Measurements from ENCODE around the gene RNLS. TPM values are rescaled to one million over a fixed set of nuclear protein-coding genes. Genes with fewer than 3 reads are reported as not detected.

Gene RNLS
- total and polyA plus RNA-seq, 12 donors = 4.1 to 22.2 (median 17.5) TPM

DNA sequence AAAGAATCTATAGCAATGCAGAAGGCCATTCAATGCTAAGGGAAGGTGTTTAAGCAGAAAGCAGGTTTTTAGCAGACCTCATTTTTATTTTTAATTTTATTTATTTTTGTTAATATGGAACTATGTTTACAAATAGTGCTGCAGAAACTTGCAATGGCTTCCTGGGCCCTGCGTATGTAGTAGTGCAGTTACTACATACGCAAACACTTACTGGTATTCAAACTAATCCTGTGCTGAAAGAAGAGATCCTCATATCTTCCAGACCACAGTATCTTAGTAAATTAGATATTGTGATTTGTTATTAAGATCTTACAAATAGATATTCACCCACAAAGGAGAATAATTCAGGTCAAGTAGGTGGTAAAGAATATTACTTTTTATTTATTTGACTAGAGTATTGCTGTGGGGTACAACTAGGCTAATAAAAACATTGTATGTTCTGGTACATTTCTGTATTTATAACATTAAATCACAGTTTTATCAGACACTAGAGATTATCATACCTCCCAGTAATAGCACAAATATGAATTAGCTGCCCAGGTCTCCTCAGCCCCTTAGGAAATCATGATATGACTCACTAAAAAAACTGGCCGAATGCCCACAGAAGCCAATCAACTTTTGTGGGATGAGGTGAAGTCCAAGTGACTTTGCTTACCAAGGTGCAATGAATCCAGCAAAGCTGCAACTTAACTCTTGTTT, 57.6 kb downstream of the RNLS start:
- TF ChIP-seq, protein P1, sequence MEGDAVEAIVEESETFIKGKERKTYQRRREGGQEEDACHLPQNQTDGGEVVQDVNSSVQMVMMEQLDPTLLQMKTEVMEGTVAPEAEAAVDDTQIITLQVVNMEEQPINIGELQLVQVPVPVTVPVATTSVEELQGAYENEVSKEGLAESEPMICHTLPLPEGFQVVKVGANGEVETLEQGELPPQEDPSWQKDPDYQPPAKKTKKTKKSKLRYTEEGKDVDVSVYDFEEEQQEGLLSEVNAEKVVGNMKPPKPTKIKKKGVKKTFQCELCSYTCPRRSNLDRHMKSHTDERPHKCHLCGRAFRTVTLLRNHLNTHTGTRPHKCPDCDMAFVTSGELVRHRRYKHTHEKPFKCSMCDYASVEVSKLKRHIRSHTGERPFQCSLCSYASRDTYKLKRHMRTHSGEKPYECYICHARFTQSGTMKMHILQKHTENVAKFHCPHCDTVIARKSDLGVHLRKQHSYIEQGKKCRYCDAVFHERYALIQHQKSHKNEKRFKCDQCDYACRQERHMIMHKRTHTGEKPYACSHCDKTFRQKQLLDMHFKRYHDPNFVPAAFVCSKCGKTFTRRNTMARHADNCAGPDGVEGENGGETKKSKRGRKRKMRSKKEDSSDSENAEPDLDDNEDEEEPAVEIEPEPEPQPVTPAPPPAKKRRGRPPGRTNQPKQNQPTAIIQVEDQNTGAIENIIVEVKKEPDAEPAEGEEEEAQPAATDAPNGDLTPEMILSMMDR (IDR thresholded peaks at IDR 0.05) = no peak
- no peak overlapping the region for H3K27ac ChIP-seq
- no peaks in the 10 kb centered on the region for H3K36me3 ChIP-seq
- H3K27me3 ChIP-seq = no peaks in the 10 kb centered on the region
- no peak for ATAC-seq
- WGBS, 2 donors = 78 to 84% methylated on average over 3 of the region's 3 CpGs
- no peaks in the 10 kb centered on the region for H3K9me3 ChIP-seq
- intact Hi-C loops (cut with DNase I) = no loop called here
- H3K4me1 ChIP-seq = peaks cover 0 to 23% (median 0%) of the 10 kb centered on the region in 9 donors
- no peak overlapping the region for H3K4me3 ChIP-seq
- no peak for DNase-seq

DNA sequence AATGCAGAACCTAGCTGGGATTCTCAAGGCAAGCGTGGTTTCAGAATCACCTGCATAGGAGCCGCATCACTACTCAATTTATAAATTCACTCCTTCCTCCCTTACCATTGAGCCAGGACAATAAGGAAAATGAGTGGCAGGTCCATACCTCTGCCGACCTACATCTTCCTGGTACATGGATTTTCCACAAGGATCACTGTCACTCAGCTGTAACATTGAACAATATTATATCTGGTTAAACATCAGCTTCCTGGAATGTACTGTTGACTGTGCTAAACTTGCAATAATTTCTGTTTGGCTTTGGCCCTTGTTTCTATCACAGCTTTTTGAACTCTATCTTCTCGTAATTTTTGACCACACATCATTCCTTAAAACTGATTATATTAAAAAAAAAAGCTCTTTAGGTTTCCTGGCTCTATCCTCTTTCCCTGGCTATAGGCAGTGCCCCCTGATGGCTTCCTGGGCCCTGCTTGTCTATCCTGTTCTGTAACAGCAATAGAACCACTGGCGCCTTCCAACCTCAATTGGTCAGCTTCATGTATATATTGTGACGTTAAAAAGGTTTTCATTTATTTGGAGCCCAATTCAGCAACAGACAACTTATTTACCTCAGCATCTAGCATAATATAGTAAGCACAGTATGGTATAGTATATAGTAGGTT, 59.2 kb downstream of the RNLS start:
- no peak for DNase-seq
- TF ChIP-seq, protein P1 (IDR thresholded peaks at IDR 0.05) = no peak
- ATAC-seq = no peak
- Histone ChIP-seq H3K27me3 (no peaks in the 10 kb centered on the region), H3K36me3 (no peaks in the 10 kb centered on the region), H3K4me1 (peaks cover 0 to 23% (median 0%) of the 10 kb centered on the region in 9 donors), H3K4me3 (no peak overlapping the region), H3K9me3 (no peaks in the 10 kb centered on the region), H3K27ac (no peak overlapping the region)
- intact Hi-C loops (cut with DNase I) = no loop called here
- WGBS, 2 donors = 90% methylated on average over 6 of the region's 6 CpGs

DNA sequence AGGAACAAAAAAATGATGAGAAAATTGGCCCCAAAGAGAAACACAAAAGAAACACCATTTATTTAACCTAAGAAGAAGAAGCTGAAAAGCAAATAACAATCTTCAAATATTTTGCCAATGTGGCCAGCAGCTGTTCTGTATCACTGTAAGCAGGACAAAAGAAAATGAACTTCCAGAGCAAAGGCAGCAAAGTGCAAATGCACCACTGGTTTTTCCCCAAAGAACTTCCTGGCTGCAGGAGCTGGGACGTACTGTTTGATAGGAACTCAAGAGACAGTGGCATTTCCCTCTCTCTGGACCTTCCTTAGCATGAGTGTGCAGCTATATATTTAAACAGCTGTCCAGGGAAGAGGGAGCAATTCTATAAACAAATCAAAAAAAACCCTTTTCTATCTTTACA, 60.4 kb downstream of the RNLS start:
- no peak overlapping the region for H3K27ac ChIP-seq

DNA sequence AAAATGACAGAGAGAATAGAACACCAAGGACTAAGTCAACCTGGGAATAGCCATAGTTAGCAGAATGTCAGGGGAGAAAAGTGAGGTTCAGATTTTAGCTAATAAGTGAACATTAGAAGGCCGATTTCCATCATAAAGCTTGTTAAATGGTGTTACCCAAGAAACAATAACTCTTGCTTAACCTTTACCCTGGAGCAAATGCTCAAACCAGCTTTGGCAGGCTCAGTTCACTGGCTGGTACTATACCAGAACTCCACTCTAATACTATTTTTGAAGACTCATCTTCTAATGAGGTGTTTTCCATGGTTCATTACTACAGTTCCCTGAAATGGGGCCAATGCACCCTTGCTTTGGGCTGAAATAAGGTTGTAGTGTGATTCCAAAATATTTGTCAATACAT, 61.3 kb downstream of the RNLS start:
- no peaks in the 10 kb centered on the region for H3K27me3 ChIP-seq
- 87 to 91% methylated on average over 1 of the region's 1 CpG for WGBS, 2 donors
- H3K9me3 ChIP-seq = no peaks in the 10 kb centered on the region
- H3K36me3 ChIP-seq = no peaks in the 10 kb centered on the region
- no peak overlapping the region for H3K4me3 ChIP-seq
- DNase-seq (no peak), ATAC-seq (no peak)
- intact Hi-C loops (cut with DNase I) = no loop called here
- TF ChIP-seq, protein P1 (IDR thresholded peaks at IDR 0.05) = no peak
- H3K27ac ChIP-seq = no peak overlapping the region
- peaks cover 0 to 23% (median 0%) of the 10 kb centered on the region in 9 donors for H3K4me1 ChIP-seq

More for the DNA sequence above, 60.4 kb downstream of the RNLS start:
- no peaks in the 10 kb centered on the region for H3K9me3 ChIP-seq
- peaks cover 0 to 23% (median 0%) of the 10 kb centered on the region in 9 donors for H3K4me1 ChIP-seq
- intact Hi-C loops (cut with DNase I) = no loop called here
- ATAC-seq (no peak), DNase-seq (no peak)
- WGBS, 2 donors = 27 to 31% methylated on average over 1 of the region's 1 CpG
- no peaks in the 10 kb centered on the region for H3K36me3 ChIP-seq
- TF ChIP-seq, protein P1 (IDR thresholded peaks at IDR 0.05) = no peak
- no peaks in the 10 kb centered on the region for H3K27me3 ChIP-seq
- no peak overlapping the region for H3K4me3 ChIP-seq

Measured in heart right ventricle (tissue), 16 donors.